ENCODE results near the gene CNTNAP4. TPM values are rescaled to one million over a fixed set of nuclear protein-coding genes. Genes with fewer than 3 reads are reported as not detected.

CNTNAP4 gene
- total RNA-seq, 1 experiment from 2014 or later: not detected

DNA sequence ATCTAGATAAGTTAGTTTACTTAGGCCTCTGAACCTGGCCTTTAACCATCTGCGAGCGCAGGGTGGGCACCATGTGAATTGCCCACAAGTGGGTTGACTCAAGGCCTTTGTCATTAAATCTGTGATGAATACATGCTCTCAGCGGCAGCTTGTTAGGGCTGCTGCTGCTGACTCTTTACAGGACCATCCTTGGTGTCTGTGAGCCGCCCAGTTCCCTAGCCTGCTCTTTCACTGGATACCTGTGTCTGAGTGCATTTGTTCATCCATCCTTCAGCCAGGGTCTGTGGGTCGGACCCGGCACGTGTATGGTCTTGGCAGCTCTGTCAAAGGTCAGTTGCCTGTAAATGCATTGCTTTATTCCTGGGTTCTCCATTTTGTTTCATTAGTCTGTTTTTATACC is 321.3 kb downstream of the CNTNAP4 start (continued):
- TF ChIP-seq, protein P1, sequence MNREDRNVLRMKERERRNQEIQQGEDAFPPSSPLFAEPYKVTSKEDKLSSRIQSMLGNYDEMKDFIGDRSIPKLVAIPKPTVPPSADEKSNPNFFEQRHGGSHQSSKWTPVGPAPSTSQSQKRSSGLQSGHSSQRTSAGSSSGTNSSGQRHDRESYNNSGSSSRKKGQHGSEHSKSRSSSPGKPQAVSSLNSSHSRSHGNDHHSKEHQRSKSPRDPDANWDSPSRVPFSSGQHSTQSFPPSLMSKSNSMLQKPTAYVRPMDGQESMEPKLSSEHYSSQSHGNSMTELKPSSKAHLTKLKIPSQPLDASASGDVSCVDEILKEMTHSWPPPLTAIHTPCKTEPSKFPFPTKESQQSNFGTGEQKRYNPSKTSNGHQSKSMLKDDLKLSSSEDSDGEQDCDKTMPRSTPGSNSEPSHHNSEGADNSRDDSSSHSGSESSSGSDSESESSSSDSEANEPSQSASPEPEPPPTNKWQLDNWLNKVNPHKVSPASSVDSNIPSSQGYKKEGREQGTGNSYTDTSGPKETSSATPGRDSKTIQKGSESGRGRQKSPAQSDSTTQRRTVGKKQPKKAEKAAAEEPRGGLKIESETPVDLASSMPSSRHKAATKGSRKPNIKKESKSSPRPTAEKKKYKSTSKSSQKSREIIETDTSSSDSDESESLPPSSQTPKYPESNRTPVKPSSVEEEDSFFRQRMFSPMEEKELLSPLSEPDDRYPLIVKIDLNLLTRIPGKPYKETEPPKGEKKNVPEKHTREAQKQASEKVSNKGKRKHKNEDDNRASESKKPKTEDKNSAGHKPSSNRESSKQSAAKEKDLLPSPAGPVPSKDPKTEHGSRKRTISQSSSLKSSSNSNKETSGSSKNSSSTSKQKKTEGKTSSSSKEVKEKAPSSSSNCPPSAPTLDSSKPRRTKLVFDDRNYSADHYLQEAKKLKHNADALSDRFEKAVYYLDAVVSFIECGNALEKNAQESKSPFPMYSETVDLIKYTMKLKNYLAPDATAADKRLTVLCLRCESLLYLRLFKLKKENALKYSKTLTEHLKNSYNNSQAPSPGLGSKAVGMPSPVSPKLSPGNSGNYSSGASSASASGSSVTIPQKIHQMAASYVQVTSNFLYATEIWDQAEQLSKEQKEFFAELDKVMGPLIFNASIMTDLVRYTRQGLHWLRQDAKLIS (CRISPR knock-in tag; IDR thresholded peaks at IDR 0.05; ENCODE audit: borderline replicate concordance): no peak
- no peak for TF ChIP-seq NFATC4 (CRISPR knock-in tag; IDR thresholded peaks at IDR 0.05)
- no peak for TF ChIP-seq TEAD4 (CRISPR knock-in tag; IDR thresholded peaks at IDR 0.05)
- no peak for TF ChIP-seq CREM (CRISPR knock-in tag; IDR thresholded peaks at IDR 0.05)
- TF ChIP-seq, protein P2, sequence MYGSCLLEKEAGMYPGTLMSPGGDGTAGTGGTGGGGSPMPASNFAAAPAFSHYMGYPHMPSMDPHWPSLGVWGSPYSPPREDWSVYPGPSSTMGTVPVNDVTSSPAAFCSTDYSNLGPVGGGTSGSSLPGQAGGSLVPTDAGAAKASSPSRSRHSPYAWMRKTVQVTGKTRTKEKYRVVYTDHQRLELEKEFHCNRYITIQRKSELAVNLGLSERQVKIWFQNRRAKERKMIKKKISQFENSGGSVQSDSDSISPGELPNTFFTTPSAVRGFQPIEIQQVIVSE (CRISPR knock-in tag; IDR thresholded peaks at IDR 0.05; ENCODE audit: borderline replicate concordance): no peak
- TF ChIP-seq, protein P3, sequence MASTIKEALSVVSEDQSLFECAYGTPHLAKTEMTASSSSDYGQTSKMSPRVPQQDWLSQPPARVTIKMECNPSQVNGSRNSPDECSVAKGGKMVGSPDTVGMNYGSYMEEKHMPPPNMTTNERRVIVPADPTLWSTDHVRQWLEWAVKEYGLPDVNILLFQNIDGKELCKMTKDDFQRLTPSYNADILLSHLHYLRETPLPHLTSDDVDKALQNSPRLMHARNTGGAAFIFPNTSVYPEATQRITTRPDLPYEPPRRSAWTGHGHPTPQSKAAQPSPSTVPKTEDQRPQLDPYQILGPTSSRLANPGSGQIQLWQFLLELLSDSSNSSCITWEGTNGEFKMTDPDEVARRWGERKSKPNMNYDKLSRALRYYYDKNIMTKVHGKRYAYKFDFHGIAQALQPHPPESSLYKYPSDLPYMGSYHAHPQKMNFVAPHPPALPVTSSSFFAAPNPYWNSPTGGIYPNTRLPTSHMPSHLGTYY (CRISPR knock-in tag; IDR thresholded peaks at IDR 0.05): no peak

DNA sequence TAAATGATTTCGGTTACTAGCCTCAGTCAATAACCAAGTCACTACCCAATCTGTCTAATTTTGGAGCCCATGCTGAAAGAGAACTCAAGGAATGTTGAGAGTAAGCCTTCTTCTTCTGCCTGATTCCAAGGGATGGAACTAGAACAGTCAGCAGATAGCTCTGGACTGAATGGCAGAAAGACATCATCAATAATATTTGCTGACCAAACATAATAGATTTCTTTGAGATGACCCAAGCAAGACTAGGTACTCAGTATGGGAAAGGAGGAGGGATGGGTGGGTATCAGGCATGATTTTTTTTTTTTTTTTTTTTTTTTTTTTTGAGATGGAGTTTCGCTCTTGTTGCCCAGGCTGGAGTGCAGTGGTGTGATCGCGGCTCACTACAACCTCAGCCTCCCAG is 330.1 kb downstream of the CNTNAP4 start:
- ATAC-seq (no peak), DNase-seq (ENCODE audit: low spot score) (no peak)
- H3K27ac Mint-ChIP-seq: no peak overlapping the region
- peaks cover 34% of the 10 kb centered on the region for H3K9me3 Mint-ChIP-seq
- peaks cover 9% of the 10 kb centered on the region for H3K36me3 Mint-ChIP-seq
- ChIA-PET CTCF (no interaction called here), POLR2A (no interaction called here)
- no peaks in the 10 kb centered on the region for H3K4me1 Mint-ChIP-seq
- TF ChIP-seq SMAD4 (CRISPR knock-in tag; IDR thresholded peaks at IDR 0.05): no peak
- no peak for TF ChIP-seq TEAD4 (CRISPR knock-in tag; IDR thresholded peaks at IDR 0.05)
- TF ChIP-seq, protein P4, sequence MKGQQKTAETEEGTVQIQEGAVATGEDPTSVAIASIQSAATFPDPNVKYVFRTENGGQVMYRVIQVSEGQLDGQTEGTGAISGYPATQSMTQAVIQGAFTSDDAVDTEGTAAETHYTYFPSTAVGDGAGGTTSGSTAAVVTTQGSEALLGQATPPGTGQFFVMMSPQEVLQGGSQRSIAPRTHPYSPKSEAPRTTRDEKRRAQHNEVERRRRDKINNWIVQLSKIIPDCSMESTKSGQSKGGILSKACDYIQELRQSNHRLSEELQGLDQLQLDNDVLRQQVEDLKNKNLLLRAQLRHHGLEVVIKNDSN (CRISPR knock-in tag; IDR thresholded peaks at IDR 0.05): no peak
- no peak for TF ChIP-seq NFYB (CRISPR knock-in tag; conservative IDR thresholded peaks at IDR 0.05; ENCODE audit: low read depth)
- no peak for TF ChIP-seq ZBTB21 (CRISPR knock-in tag; IDR thresholded peaks at IDR 0.05; ENCODE audit: borderline replicate concordance)
- TF ChIP-seq SOX15 (CRISPR knock-in tag; IDR thresholded peaks at IDR 0.05): no peak
- peaks cover 5% of the 10 kb centered on the region; the same call in 1 of the 2 replicates for H3K27me3 Mint-ChIP-seq (ENCODE audit: low read depth)
- H3K4me3 Mint-ChIP-seq: no peak overlapping the region

Data from WTC11 (cell line).